HEK293 (cell line): ENCODE results near the gene KDR.

Experiments used
- CTCF ChIA-PET: fragments of 350-600 bp; formaldehyde crosslinking; extraction: SDS; loops from one replicate; lab custom pipeline; 2021; ENCODE audit warnings: antibody characterized with exemption; lab: Yijun Ruan, JAX
- POLR2A ChIA-PET: fragments of 300-600 bp; formaldehyde crosslinking; extraction: SDS; loops from one replicate; lab custom pipeline; 2020; ENCODE audit warnings: antibody characterized with exemption, inconsistent platforms; lab: Yijun Ruan, JAX
- H3K27ac ChIP-seq: fragments of 200-500 bp; sonication (Bioruptor generic); 2 replicates; pipeline ENCODE4 v1.5.1; 2014; ENCODE audit warnings: low read depth, low read length, control low read depth, inconsistent platforms; ENCODE audit errors: extremely low read depth
- H3K36me3 ChIP-seq, 2 experiments: fragments of 200-500 bp in 1 of 2; sonication (Bioruptor generic) in 1 of 2; 1 replicate in 1 of 2; 2 replicates in 1 of 2; pipeline ENCODE4 v1.5.1; 2014 to 2017; ENCODE audit warnings: inconsistent platforms in 2 of 2, low read length in 2 of 2; ENCODE audit not compliant: control insufficient read depth in 2 of 2, insufficient read depth in 1 of 2
- H3K4me1 ChIP-seq: fragments of 200-500 bp; sonication (Bioruptor generic); 2 replicates; pipeline ENCODE4 v1.5.1; 2014; ENCODE audit warnings: mild to moderate bottlenecking, low read length, inconsistent platforms; ENCODE audit not compliant: control insufficient read depth, insufficient read depth
- H3K4me3 ChIP-seq: 2 replicates; pipeline ENCODE4 v1.5.1; 2011; ENCODE audit warnings: low read depth, mild to moderate bottlenecking, control low read depth, low read length, moderate library complexity
- H3K9me3 ChIP-seq: fragments of 200-500 bp; sonication (Bioruptor generic); 2 replicates; pipeline ENCODE4 v1.5.1; 2014; ENCODE audit warnings: low read depth, low read length, inconsistent platforms; ENCODE audit not compliant: control insufficient read depth, insufficient read depth
- ELK4 ChIP-seq: IDR thresholded peaks from 2 replicates; pipeline ENCODE4 v1.6.1; 2011; ENCODE audit warnings: mild to moderate bottlenecking, low read depth, low read length, borderline replicate concordance
- HOXD13 ChIP-seq: sonication (generic); formaldehyde crosslinking; IDR thresholded peaks from 2 replicates; pipeline ENCODE4 v1.8.0; 2022; ENCODE audit warnings: missing genetic modification reagents, borderline replicate concordance
- KLF7 ChIP-seq: fragments of 450-650 bp; formaldehyde crosslinking; IDR thresholded peaks from 2 replicates; pipeline ENCODE4 v1.5.1; 2016; ENCODE audit warnings: missing biosample characterization, missing genetic modification characterization, borderline replicate concordance
- OSR2 ChIP-seq: fragments of 450-650 bp; formaldehyde crosslinking; IDR thresholded peaks from 2 replicates; pipeline ENCODE4 v1.5.1; 2016; ENCODE audit warnings: missing biosample characterization, missing genetic modification characterization
- RBAK ChIP-seq: fragments of 450-650 bp; formaldehyde crosslinking; IDR thresholded peaks from 2 replicates; pipeline ENCODE4 v1.5.1; 2016; ENCODE audit warnings: missing biosample characterization, missing genetic modification characterization
- SP3 ChIP-seq: fragments of 450-650 bp; formaldehyde crosslinking; IDR thresholded peaks from 2 replicates; pipeline ENCODE4 v1.5.1; 2016; ENCODE audit warnings: missing biosample characterization, missing genetic modification characterization
- TSHZ1 ChIP-seq: fragments of 450-650 bp; formaldehyde crosslinking; IDR thresholded peaks from 2 replicates; pipeline ENCODE4 v1.5.1; 2016; ENCODE audit warnings: missing biosample characterization, missing genetic modification characterization, borderline replicate concordance
- ZNF10 ChIP-seq: fragments of 450-650 bp; formaldehyde crosslinking; IDR thresholded peaks from 2 replicates; pipeline ENCODE4 v1.5.1; 2017; ENCODE audit warnings: missing biosample characterization, missing genetic modification characterization
- ZNF138 ChIP-seq: fragments of 450-650 bp; formaldehyde crosslinking; IDR thresholded peaks from 2 replicates; pipeline ENCODE4 v1.5.1; 2016; ENCODE audit warnings: missing biosample characterization, missing genetic modification characterization, borderline replicate concordance
- ZNF146 ChIP-seq: fragments of 450-650 bp; formaldehyde crosslinking; IDR thresholded peaks from 2 replicates; pipeline ENCODE4 v1.5.1; 2016; ENCODE audit warnings: missing biosample characterization, missing genetic modification characterization
- ZNF16 ChIP-seq: fragments of 450-650 bp; formaldehyde crosslinking; IDR thresholded peaks from 2 replicates; pipeline ENCODE4 v1.5.1; 2016; ENCODE audit warnings: low read depth, missing biosample characterization, missing genetic modification characterization
- ZNF221 ChIP-seq: fragments of 450-650 bp; formaldehyde crosslinking; IDR thresholded peaks from 2 replicates; pipeline ENCODE4 v1.5.1; 2017; ENCODE audit warnings: missing biosample characterization, missing genetic modification characterization, borderline replicate concordance
- ZNF23 ChIP-seq: fragments of 450-650 bp; formaldehyde crosslinking; IDR thresholded peaks from 2 replicates; pipeline ENCODE4 v1.5.1; 2016; ENCODE audit warnings: missing biosample characterization, missing genetic modification characterization, borderline replicate concordance
- ZNF24 ChIP-seq: fragments of 450-650 bp; formaldehyde crosslinking; IDR thresholded peaks from 2 replicates; pipeline ENCODE4 v1.5.1; 2016; ENCODE audit warnings: missing biosample characterization, missing genetic modification characterization
- ZNF37A ChIP-seq: fragments of 450-650 bp; IDR thresholded peaks from 2 replicates; pipeline ENCODE4 v1.5.1; 2018; ENCODE audit warnings: missing biosample characterization, missing genetic modification characterization
- ZNF404 ChIP-seq: fragments of 450-650 bp; formaldehyde crosslinking; IDR thresholded peaks from 2 replicates; pipeline ENCODE4 v1.5.1; 2017; ENCODE audit warnings: missing biosample characterization, missing genetic modification characterization
- ZNF549 ChIP-seq: fragments of 450-650 bp; IDR thresholded peaks from 2 replicates; pipeline ENCODE4 v1.5.1; 2018; ENCODE audit warnings: missing biosample characterization, missing genetic modification characterization, mild to moderate bottlenecking, inconsistent platforms, moderate library complexity
- ZNF555 ChIP-seq: fragments of 450-650 bp; formaldehyde crosslinking; conservative IDR thresholded peaks from 2 replicates; pipeline ENCODE4 v1.5.1; 2017; ENCODE audit warnings: missing biosample characterization, mild to moderate bottlenecking, missing genetic modification characterization, inconsistent platforms
- ZNF585B ChIP-seq: fragments of 450-650 bp; formaldehyde crosslinking; IDR thresholded peaks from 2 replicates; pipeline ENCODE4 v1.5.1; 2016; ENCODE audit warnings: missing biosample characterization, missing genetic modification characterization
- ZNF623 ChIP-seq: fragments of 450-650 bp; formaldehyde crosslinking; IDR thresholded peaks from 2 replicates; pipeline ENCODE4 v1.5.1; 2016; ENCODE audit warnings: missing biosample characterization, missing genetic modification characterization
- ZNF629 ChIP-seq: fragments of 450-650 bp; formaldehyde crosslinking; IDR thresholded peaks from 2 replicates; pipeline ENCODE4 v1.5.1; 2017; ENCODE audit warnings: missing biosample characterization, missing genetic modification characterization
- ZNF660 ChIP-seq: fragments of 450-650 bp; IDR thresholded peaks from 2 replicates; pipeline ENCODE4 v1.5.1; 2018; ENCODE audit warnings: missing biosample characterization, mild to moderate bottlenecking, missing genetic modification characterization
- ZNF664 ChIP-seq: fragments of 450-650 bp; formaldehyde crosslinking; IDR thresholded peaks from 2 replicates; pipeline ENCODE4 v1.5.1; 2016; ENCODE audit warnings: missing biosample characterization, missing genetic modification characterization
- ZNF747 ChIP-seq: fragments of 450-650 bp; formaldehyde crosslinking; IDR thresholded peaks from 2 replicates; pipeline ENCODE4 v1.5.1; 2016; ENCODE audit warnings: missing biosample characterization, missing genetic modification characterization
- ZNF768 ChIP-seq: fragments of 450-650 bp; formaldehyde crosslinking; IDR thresholded peaks from 2 replicates; pipeline ENCODE4 v1.5.1; 2018; ENCODE audit warnings: missing biosample characterization, mild to moderate bottlenecking, missing genetic modification characterization
- ZSCAN16 ChIP-seq: fragments of 450-650 bp; formaldehyde crosslinking; IDR thresholded peaks from 2 replicates; pipeline ENCODE4 v1.5.1; 2016; ENCODE audit warnings: missing biosample characterization, missing genetic modification characterization
- TF ChIP-seq, protein P1 (sequence below): fragments of 450-650 bp; formaldehyde crosslinking; IDR thresholded peaks from 2 replicates; pipeline ENCODE4 v1.5.1; 2017; ENCODE audit warnings: missing biosample characterization, missing genetic modification characterization
- TF ChIP-seq, protein P2 (sequence below): fragments of 450-650 bp; formaldehyde crosslinking; IDR thresholded peaks from 2 replicates; pipeline ENCODE4 v1.5.1; 2017; ENCODE audit warnings: missing biosample characterization, missing genetic modification characterization
- TF ChIP-seq, protein P3 (sequence below): fragments of 450-650 bp; formaldehyde crosslinking; IDR thresholded peaks from 2 replicates; pipeline ENCODE4 v1.5.1; 2016; ENCODE audit warnings: missing biosample characterization, missing genetic modification characterization

KDR gene

DNA sequence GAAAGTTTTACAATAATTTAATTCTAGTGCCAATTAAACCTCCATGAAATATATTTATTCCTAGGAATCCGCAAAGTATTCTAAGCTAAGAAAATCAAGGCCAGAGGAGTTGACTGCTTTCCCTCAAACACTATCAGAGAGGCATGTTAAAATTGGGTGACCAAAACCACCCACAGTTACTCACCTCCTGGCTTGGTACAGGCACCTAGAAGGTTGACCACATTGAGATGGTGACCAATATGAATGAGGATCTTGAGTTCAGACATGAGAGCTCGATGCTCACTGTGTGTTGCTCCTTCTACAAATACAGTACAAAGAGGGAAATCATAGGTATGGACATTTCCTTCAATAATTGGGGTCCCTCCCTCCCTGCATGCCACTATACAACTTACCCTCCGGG is 29.4 kb downstream of the KDR start:
- Histone ChIP-seq H3K36me3 (no peaks in the 10 kb centered on the region), H3K4me3 (no peak overlapping the region), H3K27ac (no peak overlapping the region), H3K4me1 (no peaks in the 10 kb centered on the region), H3K9me3 (no peaks in the 10 kb centered on the region)
- POLR2A ChIA-PET: no interaction called here
- no peak for TF ChIP-seq ZNF221 (tag by site-specific recombination)
- TF ChIP-seq ZNF768 (tag by site-specific recombination): no peak
- TF ChIP-seq, protein P1, sequence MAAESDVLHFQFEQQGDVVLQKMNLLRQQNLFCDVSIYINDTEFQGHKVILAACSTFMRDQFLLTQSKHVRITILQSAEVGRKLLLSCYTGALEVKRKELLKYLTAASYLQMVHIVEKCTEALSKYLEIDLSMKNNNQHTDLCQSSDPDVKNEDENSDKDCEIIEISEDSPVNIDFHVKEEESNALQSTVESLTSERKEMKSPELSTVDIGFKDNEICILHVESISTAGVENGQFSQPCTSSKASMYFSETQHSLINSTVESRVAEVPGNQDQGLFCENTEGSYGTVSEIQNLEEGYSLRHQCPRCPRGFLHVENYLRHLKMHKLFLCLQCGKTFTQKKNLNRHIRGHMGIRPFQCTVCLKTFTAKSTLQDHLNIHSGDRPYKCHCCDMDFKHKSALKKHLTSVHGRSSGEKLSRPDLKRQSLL: no peak
- no peak for TF ChIP-seq ZNF146 (tag by site-specific recombination)
- no peak for TF ChIP-seq ZNF623 (tag by site-specific recombination)
- TF ChIP-seq ZNF549 (tag by site-specific recombination): no peak
- TF ChIP-seq ZNF23 (tag by site-specific recombination): no peak
- TF ChIP-seq ZNF585B (tag by site-specific recombination): no peak
- TF ChIP-seq ZNF664 (tag by site-specific recombination): no peak
- no peak for TF ChIP-seq ZNF138 (tag by site-specific recombination)
- TF ChIP-seq ELK4: no peak
- CTCF ChIA-PET: no interaction called here

DNA sequence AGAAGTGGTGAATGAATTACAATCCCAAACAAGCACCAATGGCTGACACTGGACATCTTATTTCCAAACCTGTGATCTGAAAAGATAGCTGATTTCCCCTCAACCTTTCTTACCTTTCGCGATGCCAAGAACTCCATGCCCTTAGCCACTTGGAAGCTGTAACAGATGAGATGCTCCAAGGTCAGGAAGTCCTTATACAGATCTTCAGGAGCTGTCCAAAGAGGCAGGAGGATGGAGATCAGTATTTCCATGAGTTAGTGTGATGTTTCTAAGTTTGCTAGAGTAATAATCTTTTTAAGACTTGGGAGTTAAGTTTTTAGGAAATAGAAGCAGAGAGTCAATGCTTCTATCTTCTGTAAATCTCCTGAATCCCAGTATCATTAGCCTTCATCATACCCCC is 32.9 kb downstream of the KDR start:
- Histone ChIP-seq H3K4me3 (no peak overlapping the region), H3K9me3 (no peaks in the 10 kb centered on the region), H3K27ac (no peak overlapping the region), H3K4me1 (no peaks in the 10 kb centered on the region), H3K36me3 (no peaks in the 10 kb centered on the region)
- CTCF ChIA-PET: no interaction called here
- POLR2A ChIA-PET: no interaction called here
- TF ChIP-seq ZNF37A (tag by site-specific recombination): no peak
- TF ChIP-seq ZNF747 (tag by site-specific recombination): no peak
- TF ChIP-seq ZNF24 (tag by site-specific recombination): no peak
- TF ChIP-seq, protein P2, sequence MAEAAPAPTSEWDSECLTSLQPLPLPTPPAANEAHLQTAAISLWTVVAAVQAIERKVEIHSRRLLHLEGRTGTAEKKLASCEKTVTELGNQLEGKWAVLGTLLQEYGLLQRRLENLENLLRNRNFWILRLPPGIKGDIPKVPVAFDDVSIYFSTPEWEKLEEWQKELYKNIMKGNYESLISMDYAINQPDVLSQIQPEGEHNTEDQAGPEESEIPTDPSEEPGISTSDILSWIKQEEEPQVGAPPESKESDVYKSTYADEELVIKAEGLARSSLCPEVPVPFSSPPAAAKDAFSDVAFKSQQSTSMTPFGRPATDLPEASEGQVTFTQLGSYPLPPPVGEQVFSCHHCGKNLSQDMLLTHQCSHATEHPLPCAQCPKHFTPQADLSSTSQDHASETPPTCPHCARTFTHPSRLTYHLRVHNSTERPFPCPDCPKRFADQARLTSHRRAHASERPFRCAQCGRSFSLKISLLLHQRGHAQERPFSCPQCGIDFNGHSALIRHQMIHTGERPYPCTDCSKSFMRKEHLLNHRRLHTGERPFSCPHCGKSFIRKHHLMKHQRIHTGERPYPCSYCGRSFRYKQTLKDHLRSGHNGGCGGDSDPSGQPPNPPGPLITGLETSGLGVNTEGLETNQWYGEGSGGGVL (tag by site-specific recombination): no peak
- TF ChIP-seq SP3 (tag by site-specific recombination): no peak
- no peak for TF ChIP-seq HOXD13
- TF ChIP-seq OSR2 (tag by site-specific recombination): no peak
- TF ChIP-seq ZNF629 (tag by site-specific recombination): no peak
- TF ChIP-seq KLF7 (tag by site-specific recombination): no peak
- no peak for TF ChIP-seq ZNF404
- TF ChIP-seq RBAK (tag by site-specific recombination): no peak
- TF ChIP-seq, protein P3, sequence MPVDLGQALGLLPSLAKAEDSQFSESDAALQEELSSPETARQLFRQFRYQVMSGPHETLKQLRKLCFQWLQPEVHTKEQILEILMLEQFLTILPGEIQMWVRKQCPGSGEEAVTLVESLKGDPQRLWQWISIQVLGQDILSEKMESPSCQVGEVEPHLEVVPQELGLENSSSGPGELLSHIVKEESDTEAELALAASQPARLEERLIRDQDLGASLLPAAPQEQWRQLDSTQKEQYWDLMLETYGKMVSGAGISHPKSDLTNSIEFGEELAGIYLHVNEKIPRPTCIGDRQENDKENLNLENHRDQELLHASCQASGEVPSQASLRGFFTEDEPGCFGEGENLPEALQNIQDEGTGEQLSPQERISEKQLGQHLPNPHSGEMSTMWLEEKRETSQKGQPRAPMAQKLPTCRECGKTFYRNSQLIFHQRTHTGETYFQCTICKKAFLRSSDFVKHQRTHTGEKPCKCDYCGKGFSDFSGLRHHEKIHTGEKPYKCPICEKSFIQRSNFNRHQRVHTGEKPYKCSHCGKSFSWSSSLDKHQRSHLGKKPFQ (tag by site-specific recombination): no peak
- no peak for TF ChIP-seq TSHZ1 (tag by site-specific recombination)
- no peak for TF ChIP-seq ZNF10
- no peak for TF ChIP-seq ZNF16 (tag by site-specific recombination)
- no peak for TF ChIP-seq ZSCAN16
- no peak for TF ChIP-seq ZNF555 (tag by site-specific recombination)
- no peak for TF ChIP-seq ZNF660 (tag by site-specific recombination)
